NCI-H2081 treated with DMSO at 0.1 percent for 48 hours (cell line): ENCODE results near the gene BLNK.
"Not testable (repeated sequence)": the region's sequence is repeated elsewhere in the genome, so short reads cannot be mapped to it uniquely, and the experiment has no call there.

Experiments used
- DNase-seq: peaks from one replicate; lab custom pipeline; 2025; lab: John Stamatoyannopoulos, UW

BLNK gene

DNA sequence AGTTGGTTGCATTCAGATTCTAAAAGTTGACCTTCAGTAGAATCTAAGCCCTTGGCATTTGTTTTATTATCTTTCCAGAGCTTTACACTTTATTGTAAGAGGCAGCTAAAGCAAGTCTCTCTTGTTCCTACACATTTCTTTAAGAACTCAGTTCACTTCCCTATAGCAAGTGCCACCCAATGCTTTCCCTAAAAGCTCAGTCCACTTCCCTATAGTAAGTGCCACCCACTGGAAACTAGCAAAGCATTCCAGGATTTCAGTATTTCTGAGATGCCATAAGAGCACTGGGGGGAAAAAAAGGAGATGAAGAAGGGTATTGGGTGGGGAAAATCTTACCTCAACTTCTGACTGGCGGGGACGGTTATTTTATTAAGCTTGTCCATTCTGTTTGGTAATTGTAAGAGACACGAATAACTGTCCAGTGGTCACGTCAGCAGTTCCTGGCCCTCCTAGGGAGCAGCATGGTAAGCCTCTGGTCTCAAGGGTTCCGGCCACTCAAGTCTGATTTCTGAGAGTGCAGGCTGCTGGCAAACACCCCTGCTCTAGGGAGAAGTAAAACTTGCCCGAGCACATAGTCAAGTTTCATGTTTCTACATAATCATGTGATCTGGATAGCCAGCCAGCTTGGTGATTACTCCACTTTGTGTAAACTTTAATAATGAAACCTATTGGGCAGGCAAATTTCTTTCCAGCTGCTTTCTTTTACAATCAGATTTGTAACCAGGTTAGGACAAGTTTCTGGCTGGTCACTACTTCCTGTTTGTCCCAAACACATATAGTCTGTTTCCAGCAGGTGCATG, at the start of gene BLNK:
Gene BLNK (minus strand): TSS at position 554 of the 800 bp plus-strand sequence. CDS start 171 bp downstream, at position 383.
- no peak for DNase-seq

DNA sequence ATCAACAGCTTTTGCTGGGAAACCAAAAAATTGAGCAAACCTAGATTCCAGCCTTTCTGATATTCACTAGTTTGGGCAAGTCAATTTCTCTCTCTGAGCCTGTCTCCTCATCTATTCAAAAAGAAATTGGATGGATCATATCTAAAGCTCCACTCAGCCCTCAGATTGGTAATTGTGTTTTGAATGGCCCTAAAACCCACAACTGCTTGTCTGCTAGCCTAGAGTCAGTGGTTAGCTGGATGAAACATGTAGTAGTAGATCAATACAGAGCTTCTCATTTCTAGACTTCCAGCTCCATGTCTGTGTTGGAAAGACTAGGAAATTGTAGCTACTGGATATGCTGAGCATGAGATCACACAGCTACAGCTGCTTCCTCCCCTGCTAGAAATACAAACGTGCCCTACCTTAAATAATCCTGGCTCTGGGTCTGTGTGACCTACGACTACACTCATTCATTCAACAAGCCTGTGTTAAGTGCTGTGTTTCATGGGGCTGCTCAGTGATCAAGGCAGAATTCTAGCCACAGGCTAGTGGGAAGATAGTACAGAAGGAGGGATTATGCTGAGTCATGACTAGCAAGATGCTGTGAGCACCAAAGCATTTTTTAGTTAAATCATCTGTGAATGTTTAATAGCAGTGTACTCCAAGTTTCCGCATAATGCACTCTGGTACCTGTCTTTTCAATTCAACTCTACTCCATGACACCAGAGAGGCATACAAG, 48.5 kb upstream of the BLNK start:
- DNase-seq = no peak

DNA sequence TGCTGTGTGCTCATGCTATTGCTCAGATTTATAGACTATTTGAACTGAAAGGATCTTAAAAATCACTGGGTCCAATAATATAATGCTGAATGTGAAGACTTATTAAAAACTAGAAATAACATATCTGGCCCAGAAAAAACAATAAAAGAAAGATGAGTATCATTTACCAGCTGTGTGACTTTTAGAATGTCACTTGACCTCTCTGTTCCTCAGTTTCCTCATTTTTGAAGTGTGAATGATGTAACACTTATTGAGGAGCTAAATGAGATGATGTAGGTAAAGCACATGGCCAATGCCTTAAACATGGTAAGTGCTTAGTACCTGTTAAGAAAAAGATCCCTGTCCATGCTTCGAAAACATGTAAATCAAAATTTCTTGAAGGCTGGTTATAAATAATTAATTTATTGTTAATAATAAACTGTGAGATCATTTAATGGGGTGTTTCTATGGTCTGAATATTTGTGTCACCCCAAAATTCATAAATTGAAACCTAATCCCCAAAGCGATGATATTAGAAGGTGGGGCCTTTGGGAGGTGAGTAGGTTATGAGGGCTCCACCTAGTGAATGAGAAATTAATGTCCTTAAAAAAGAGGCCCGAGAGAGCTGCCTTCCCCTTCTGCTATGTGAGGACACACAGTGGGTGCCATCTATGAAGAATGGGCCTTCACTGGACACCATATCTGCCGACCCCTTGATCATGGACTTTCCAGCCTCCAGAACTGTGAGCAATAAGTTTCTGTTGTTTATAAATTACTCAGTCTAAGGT, 45.9 kb upstream of the BLNK start:
- DNase-seq = no peak

DNA sequence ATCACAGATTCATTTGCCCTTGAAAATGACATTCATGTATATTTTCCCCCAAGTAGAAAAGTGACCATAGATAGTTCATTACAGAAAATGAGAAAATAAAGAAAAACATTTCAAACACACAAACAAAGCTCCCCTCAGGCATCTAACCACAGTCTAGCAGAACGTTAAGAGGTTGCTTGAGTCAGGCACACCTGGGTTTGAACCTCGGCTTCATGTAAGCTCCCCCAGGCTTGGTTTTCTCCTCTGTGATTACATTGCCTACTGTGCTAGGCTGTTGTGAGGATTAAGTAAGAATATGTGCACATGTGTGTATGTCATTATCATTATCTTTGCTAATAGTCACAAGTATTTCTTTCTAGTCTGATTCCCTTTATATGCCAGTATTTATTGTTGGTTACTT, 42.0 kb upstream of the BLNK start:
- no peak for DNase-seq

DNA sequence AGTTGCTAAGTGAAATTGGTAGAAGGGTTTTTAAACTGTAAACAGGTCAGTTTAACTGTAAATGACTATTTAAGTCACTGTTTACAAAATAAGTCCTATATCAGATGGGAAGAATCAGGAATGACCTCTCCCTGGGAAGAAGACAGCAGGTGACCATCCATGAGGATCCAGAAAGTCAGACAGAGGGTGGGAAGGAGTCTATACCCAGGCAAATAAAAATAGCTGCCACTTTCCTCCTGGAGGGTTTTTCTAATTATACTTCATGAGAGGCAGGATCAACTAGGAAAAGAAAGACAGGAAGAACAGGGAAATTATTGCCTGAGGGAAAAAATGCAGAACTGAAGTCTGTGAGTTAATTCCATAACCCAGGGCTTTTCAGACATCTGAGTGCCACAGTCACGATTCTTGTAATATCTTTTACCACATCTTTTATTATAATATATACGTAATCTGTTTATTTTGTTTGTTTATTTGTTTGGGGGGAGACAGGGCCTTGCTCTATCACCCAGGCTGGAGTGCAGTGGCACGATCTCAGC, 39.9 kb upstream of the BLNK start:
- DNase-seq = no peak

DNA sequence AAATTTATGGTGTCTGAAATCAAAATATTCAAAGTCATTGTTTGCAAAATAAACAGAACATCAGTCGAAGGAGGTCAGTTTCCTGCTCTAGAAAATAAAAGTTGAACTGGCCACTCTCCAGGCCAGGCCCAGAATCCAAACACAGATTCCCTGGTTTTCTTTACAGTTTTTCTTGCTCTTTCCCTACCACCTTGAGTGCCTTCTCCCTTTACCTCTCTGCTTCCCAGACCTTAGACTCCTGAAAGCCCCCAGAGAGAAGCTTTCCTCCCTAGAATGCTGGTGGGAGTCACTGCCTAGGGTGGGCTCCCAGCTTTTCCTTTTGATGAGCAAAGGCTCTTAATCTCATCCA, 38.9 kb upstream of the BLNK start:
- DNase-seq = no peak

- no peak for DNase-seq
These were observed 38.4 kb upstream of the BLNK start for GRCh38 chr10:96309628-96310320.

DNA sequence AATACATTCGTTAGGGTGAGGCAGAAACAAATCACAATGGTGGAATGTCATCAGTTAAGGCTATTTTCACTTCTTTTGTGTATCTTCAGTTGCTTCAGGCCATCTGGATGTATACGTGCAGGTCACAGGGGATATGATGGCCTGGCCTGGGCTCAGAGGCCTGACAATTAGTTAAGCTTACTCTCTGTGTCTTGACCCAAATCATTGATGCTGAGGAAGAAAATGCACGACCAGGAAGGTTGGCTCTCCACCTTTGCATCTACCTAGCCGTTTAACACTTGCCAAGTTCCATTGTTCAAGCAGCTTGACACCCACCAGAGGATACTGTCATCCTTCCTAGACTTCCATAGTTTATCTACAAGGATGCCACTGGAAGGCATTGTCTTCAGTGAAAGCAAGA, 37.5 kb upstream of the BLNK start:
- DNase-seq = not testable (repeated sequence)

- peak; percentile 40 for DNase-seq
These were observed 35.1 kb upstream of the BLNK start for GRCh38 chr10:96306516-96306915.

DNA sequence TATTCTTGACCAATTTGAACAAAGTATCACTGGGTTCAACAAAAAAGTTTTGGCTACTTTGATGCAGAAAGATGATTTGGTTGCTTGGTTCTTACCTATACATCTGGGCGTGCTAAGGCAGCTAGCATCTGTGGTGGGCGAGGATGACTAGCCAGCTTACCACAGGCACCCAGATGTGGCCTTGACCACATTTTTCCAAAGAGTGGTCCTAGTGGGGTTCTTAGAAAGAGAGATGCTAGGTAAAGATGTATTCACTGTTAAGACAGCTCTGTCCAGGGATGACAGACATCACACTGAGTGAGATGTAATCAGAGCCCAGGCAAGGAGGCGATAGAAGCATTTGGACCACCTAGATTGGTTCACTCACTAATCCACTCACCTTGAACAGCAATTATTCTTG, 33.6 kb upstream of the BLNK start:
- no peak for DNase-seq

DNA sequence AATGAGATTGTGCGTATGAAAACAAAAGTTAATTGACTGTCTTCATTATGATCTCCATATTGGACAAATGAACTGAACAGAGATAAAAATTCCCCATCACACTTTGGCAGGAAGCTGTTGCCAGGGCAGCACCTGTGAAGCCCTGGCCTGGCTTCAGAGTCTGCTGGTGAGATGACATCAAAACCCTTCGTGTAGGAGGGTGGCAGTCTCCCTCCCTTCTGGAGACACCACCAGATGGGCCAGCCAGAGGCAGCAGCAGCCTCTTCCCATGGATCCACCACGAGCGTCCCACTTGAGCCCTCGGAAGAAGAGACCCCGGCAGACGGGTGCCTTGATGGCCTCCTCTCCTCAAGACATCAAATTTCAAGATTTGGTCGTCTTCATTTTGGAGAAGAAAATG, 32.9 kb upstream of the BLNK start, which contains the start of gene DNTT:
Gene DNTT (plus strand): TSS at position 205 of the 400 bp plus-strand sequence. CDS start 64 bp downstream, at position 269.
- DNase-seq = no peak

DNA sequence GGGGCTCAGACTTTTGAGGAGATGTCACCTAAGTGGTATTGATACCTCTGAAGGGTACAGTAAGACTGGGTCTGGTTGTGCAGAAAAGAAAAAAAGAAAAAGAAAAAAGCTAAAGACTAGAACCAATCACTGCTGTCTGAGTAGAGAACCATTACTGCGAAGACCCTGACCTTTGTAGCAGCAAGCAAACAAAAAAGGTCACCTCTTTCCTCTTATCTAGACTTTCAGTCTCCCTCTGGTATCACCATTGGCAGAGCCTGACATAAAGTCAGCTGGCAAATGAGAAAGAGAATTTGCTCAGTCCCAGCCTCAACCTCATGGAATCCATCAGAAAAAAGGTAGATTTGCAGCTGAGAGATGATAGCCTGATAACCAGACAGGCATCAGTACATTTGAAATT, 30.2 kb upstream of the BLNK start:
- no peak for DNase-seq

DNA sequence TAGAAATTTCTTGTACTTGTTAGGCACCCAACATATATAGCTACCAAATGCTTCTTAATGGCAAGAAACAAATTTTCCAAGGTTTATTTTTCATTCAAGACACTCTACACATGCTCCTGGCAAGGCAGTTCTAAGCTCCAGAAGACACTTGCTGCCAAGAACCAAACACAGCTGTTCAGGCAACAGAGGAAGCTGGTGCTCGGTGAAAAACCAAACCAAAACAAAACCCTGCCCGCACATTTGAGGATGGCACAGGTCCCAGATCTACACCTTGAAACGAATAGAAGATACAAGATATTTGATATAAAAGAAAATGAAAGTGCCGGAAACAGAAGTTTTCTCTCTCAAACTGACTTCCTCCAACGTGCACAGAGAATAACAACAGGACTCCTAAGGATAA, 28.0 kb upstream of the BLNK start:
- DNase-seq = no peak

GRCh38 chr10:96298362-96298761, 27.0 kb upstream of the BLNK start:
- DNase-seq = no peak

DNA sequence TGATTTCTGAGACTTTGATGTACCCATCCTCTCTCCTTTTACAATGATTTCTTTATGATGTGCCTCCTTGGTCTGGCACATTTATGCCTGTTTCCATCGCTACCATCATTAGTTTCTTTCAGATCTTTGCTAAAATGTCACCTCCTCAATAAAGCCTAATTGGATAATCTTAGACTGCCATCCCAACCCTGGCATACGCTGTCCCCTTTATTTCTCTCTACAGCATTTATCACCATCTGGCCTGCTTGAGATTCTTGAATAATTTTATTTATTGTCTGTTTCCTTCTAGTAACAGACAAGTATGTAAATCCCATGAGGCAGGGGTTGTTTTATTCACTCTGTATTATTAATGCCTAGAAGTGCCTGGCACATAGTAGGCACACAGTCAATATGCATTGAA, 26.1 kb upstream of the BLNK start:
- no peak for DNase-seq

- DNase-seq = no peak
These were observed 24.1 kb upstream of the BLNK start for GRCh38 chr10:96295475-96295874.

GRCh38 chr10:96292971-96293920, 21.9 kb upstream of the BLNK start:
- peak; percentile 17 for DNase-seq

- DNase-seq = no peak
These were observed 19.2 kb upstream of the BLNK start for GRCh38 chr10:96290368-96291133.

- DNase-seq = no peak
These were observed 18.0 kb upstream of the BLNK start for GRCh38 chr10:96289218-96289910.
